Measurements from ENCODE around the gene RYR3.

Gene RYR3

DNA sequence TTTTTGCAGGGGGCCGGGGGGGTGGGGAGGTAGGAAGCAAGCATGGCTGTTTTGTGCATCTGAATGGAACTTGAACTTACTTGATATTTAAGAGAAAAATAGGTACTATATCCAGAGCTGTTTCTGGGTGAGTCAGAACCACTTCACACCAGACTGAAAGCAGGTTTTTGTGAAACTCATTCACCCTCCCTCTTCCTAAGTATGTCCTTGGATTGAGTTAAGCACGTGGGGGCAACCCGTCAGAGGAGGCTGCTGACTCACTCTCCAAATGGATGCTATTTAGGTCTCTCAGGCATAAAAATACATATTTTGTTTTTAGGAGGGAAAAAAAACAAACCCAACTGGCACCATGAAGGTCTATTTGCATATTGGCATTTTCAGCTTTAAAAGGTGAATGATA, 270.3 kb downstream of the RYR3 start:
- no peaks in the 10 kb centered on the region for H3K9me3 ChIP-seq (ENCODE audit: insufficient read depth, low read depth, low read length)
- H3K79me2 ChIP-seq (ENCODE audit: insufficient read depth, low read length) = no peaks in the 10 kb centered on the region
- no peak overlapping the region for H3K9ac ChIP-seq (ENCODE audit: low read depth, low read length, poor library complexity, severe bottlenecking)
- H3F3A ChIP-seq (ENCODE audit: low read depth) = no peaks in the 10 kb centered on the region
- no peaks in the 10 kb centered on the region for H3K36me3 ChIP-seq (ENCODE audit: insufficient read depth, low read length)
- peaks cover 4% of the 10 kb centered on the region for H3K4me1 ChIP-seq (ENCODE audit: insufficient read depth, low read length, poor library complexity, severe bottlenecking)
- H3K4me2 ChIP-seq (ENCODE audit: low read depth, low read length, poor library complexity, severe bottlenecking) = no peak overlapping the region
- H3K4me3 ChIP-seq (ENCODE audit: low read length, poor library complexity, severe bottlenecking) = no peak overlapping the region
- H2AFZ ChIP-seq (ENCODE audit: low read length) = no peak overlapping the region
- H4K20me1 ChIP-seq (ENCODE audit: insufficient read depth, low read length, poor library complexity, severe bottlenecking) = no peaks in the 10 kb centered on the region
- no peaks in the 10 kb centered on the region for H3K27me3 ChIP-seq (ENCODE audit: insufficient read depth, low read length, poor library complexity, severe bottlenecking)
- no peaks in the 10 kb centered on the region for H3K9me2 ChIP-seq (replicated peaks; ENCODE audit: low read depth, low read length)
- no peak for TF ChIP-seq EZH2phosphoT487 (IDR thresholded peaks at IDR 0.05; ENCODE audit: borderline replicate concordance)
- TF ChIP-seq, protein P1, sequence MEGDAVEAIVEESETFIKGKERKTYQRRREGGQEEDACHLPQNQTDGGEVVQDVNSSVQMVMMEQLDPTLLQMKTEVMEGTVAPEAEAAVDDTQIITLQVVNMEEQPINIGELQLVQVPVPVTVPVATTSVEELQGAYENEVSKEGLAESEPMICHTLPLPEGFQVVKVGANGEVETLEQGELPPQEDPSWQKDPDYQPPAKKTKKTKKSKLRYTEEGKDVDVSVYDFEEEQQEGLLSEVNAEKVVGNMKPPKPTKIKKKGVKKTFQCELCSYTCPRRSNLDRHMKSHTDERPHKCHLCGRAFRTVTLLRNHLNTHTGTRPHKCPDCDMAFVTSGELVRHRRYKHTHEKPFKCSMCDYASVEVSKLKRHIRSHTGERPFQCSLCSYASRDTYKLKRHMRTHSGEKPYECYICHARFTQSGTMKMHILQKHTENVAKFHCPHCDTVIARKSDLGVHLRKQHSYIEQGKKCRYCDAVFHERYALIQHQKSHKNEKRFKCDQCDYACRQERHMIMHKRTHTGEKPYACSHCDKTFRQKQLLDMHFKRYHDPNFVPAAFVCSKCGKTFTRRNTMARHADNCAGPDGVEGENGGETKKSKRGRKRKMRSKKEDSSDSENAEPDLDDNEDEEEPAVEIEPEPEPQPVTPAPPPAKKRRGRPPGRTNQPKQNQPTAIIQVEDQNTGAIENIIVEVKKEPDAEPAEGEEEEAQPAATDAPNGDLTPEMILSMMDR (conservative IDR thresholded peaks at IDR 0.05; ENCODE audit: low read length) = no peak

DNA sequence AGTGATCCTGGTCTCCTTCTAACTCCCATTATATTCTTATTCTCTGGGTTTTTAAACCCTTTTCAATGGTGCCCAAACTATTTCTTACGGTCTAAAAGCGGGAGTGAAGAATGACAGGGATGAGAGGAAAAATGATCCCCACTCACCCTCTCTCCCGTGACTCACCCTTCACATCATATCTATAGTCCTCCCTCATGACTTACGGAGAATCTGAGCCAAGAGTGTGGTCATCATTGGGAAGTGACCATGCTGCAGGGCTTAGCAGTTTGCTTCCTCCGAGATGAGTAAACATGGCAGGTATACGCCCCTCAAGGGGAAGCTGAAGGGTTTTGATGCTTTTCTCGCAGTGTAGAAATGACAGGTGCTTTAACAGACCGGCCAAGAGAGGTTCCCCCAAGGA, 274.0 kb downstream of the RYR3 start:
- no peak for TF ChIP-seq EZH2phosphoT487 (IDR thresholded peaks at IDR 0.05; ENCODE audit: borderline replicate concordance)
- TF ChIP-seq, protein P1 (conservative IDR thresholded peaks at IDR 0.05; ENCODE audit: low read length) = no peak
- no peaks in the 10 kb centered on the region for H3F3A ChIP-seq (ENCODE audit: low read depth)
- H3K36me3 ChIP-seq (ENCODE audit: insufficient read depth, low read length) = no peaks in the 10 kb centered on the region
- H4K20me1 ChIP-seq (ENCODE audit: insufficient read depth, low read length, poor library complexity, severe bottlenecking) = no peaks in the 10 kb centered on the region
- no peak overlapping the region for H2AFZ ChIP-seq (ENCODE audit: low read length)
- no peaks in the 10 kb centered on the region for H3K79me2 ChIP-seq (ENCODE audit: insufficient read depth, low read length)
- H3K9ac ChIP-seq (ENCODE audit: low read depth, low read length, poor library complexity, severe bottlenecking) = no peak overlapping the region
- H3K9me3 ChIP-seq (ENCODE audit: insufficient read depth, low read depth, low read length) = no peaks in the 10 kb centered on the region
- H3K27me3 ChIP-seq (ENCODE audit: insufficient read depth, low read length, poor library complexity, severe bottlenecking) = no peaks in the 10 kb centered on the region
- no peak overlapping the region for H3K4me3 ChIP-seq (ENCODE audit: low read length, poor library complexity, severe bottlenecking)
- peaks cover 5% of the 10 kb centered on the region for H3K4me1 ChIP-seq (ENCODE audit: insufficient read depth, low read length, poor library complexity, severe bottlenecking)
- no peak overlapping the region for H3K4me2 ChIP-seq (ENCODE audit: low read depth, low read length, poor library complexity, severe bottlenecking)
- H3K9me2 ChIP-seq (replicated peaks; ENCODE audit: low read depth, low read length) = no peaks in the 10 kb centered on the region

DNA sequence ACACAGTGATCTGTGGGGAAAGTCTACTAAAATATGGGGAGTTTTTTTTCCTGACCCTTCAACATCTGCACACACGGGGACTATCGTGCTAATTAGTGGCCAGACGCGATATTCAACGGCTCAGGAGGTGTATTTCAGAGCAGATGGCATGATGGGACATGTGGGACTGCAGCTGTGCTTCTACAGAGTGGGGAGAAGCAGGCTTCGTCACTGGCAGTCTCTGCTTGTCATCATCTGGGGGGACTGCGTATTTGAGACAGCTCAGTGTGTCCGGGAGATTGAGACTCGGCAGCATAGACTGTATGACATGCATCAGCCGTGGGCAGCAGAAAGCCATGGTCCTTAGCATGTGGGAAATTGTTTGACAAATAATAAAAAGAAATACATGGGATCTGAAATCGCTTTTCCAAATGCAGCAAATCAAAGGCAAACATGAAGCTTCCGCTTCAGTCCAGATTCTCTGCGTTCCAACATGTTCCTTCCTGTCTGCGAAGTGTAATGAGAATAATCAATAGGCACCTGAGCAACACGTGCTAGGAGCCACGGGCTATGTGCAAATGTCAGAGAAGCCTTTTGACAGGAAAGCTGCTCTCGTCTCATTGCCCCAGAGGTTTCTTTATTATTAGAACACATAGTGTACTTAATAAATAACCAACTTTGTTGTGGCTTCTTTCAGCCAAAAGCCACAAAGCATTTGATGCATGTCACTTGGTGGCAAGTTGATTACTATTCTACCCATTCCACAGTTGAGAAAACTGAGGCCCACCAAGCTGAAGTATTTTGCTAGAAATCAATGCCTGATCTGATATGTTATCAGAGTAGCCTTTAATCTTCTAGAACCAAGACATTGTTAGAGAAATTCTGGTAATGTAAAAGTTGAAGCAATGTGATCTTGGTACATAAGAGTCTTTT, 276.3 kb downstream of the RYR3 start:
- H3K9me2 ChIP-seq (replicated peaks; ENCODE audit: low read depth, low read length) = no peaks in the 10 kb centered on the region
- H3K4me2 ChIP-seq (ENCODE audit: low read depth, low read length, poor library complexity, severe bottlenecking) = no peak overlapping the region
- H3K4me3 ChIP-seq (ENCODE audit: low read length, poor library complexity, severe bottlenecking) = no peak overlapping the region
- H3K9ac ChIP-seq (ENCODE audit: low read depth, low read length, poor library complexity, severe bottlenecking) = no peak overlapping the region
- TF ChIP-seq EZH2phosphoT487 (IDR thresholded peaks at IDR 0.05; ENCODE audit: borderline replicate concordance) = no peak
- TF ChIP-seq, protein P1 (conservative IDR thresholded peaks at IDR 0.05; ENCODE audit: low read length) = no peak
- no peaks in the 10 kb centered on the region for H3K79me2 ChIP-seq (ENCODE audit: insufficient read depth, low read length)
- H3K4me1 ChIP-seq (ENCODE audit: insufficient read depth, low read length, poor library complexity, severe bottlenecking) = peaks cover 5% of the 10 kb centered on the region
- H3K36me3 ChIP-seq (ENCODE audit: insufficient read depth, low read length) = no peaks in the 10 kb centered on the region
- H2AFZ ChIP-seq (ENCODE audit: low read length) = no peak overlapping the region
- H3F3A ChIP-seq (ENCODE audit: low read depth) = no peaks in the 10 kb centered on the region
- no peaks in the 10 kb centered on the region for H4K20me1 ChIP-seq (ENCODE audit: insufficient read depth, low read length, poor library complexity, severe bottlenecking)
- H3K9me3 ChIP-seq (ENCODE audit: insufficient read depth, low read depth, low read length) = no peaks in the 10 kb centered on the region
- no peaks in the 10 kb centered on the region for H3K27me3 ChIP-seq (ENCODE audit: insufficient read depth, low read length, poor library complexity, severe bottlenecking)
